Chondrocyte (in vitro differentiated cells): ENCODE results near the gene ZSCAN2. TPM values are rescaled to one million over a fixed set of nuclear protein-coding genes. Genes with fewer than 3 reads are reported as not detected.
"Not testable (repeated sequence)": the region's sequence is repeated elsewhere in the genome, so short reads cannot be mapped to it uniquely, and the experiment has no call there.

ENCODE experiments used
- DNase-seq: peaks from one replicate; pipeline ENCODE4 v3.0.0; 2021; ENCODE audit warnings: mixed read lengths, low spot score
- H3K27ac Mint-ChIP-seq: one replicate; pipeline ENCODE4 v1.8.0; 2021; ENCODE audit warnings: mild to moderate bottlenecking, moderate library complexity, mixed read lengths; ENCODE audit not compliant: unreplicated experiment
- H3K27me3 Mint-ChIP-seq: 2 replicates; pipeline ENCODE4 v1.8.0; 2021; ENCODE audit warnings: low read depth, mixed read lengths
- H3K36me3 Mint-ChIP-seq: 2 replicates; pipeline ENCODE4 v1.8.0; 2021; ENCODE audit warnings: low read depth, mixed read lengths
- H3K4me1 Mint-ChIP-seq: 2 replicates; pipeline ENCODE4 v1.8.0; 2021; ENCODE audit warnings: low read depth, mild to moderate bottlenecking, mixed read lengths
- H3K4me3 Mint-ChIP-seq: one replicate; pipeline ENCODE4 v1.8.0; 2021; ENCODE audit warnings: mild to moderate bottlenecking, moderate library complexity, mixed read lengths; ENCODE audit not compliant: unreplicated experiment
- H3K9me3 Mint-ChIP-seq: 2 replicates; pipeline ENCODE4 v1.8.0; 2021; ENCODE audit warnings: low read depth, mixed read lengths
- total RNA-seq: library from RNA; stranded (reverse); gene quantifications from 3 replicates; pipeline ENCODE4 v1.2.1, GENCODE V29; 2021
- TF ChIP-seq, protein P1 (sequence below): fragments of 200-600 bp; sonication (generic); IDR thresholded peaks from 2 replicates; pipeline ENCODE4 v1.5.0; 2021; ENCODE audit warnings: antibody characterized with exemption, mild to moderate bottlenecking, moderate library complexity

Gene ZSCAN2
- total RNA-seq, 1 donor from 2014 or later = 11.9 TPM

DNA sequence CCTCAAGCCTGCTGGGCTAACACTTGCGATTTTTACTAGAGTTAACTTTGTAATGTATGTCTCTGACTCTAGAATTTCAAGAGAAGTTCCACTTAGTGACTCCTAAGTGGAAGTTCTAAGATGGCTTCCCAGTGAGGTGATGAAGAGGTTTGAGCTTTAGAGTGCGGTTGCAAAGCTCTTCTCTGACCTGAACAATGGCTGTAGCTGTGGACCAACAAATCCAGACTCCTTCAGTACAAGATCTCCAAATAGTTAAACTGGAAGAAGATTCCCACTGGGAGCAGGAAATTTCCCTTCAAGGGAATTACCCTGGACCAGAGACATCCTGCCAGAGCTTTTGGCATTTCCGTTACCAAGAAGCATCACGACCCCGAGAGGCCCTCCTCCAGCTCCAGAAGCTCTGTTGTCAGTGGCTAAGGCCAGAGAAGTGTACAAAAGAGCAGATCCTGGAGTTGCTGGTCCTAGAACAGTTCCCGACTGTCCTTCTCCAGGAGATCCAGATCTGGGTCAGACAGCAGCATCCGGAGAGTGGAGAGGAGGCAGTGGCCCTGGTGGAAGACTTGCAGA lies 31.0 kb downstream of the ZSCAN2 start:
- Mint-ChIP-seq H3K9me3 (no peaks in the 10 kb centered on the region), H3K36me3 (peaks cover 1% of the 10 kb centered on the region), H3K4me3 (peak overlapping the region; percentile 87), H3K27me3 (no peaks in the 10 kb centered on the region), H3K4me1 (peaks cover 41% of the 10 kb centered on the region), H3K27ac (peak overlapping the region; percentile 97)
- TF ChIP-seq, protein P1, sequence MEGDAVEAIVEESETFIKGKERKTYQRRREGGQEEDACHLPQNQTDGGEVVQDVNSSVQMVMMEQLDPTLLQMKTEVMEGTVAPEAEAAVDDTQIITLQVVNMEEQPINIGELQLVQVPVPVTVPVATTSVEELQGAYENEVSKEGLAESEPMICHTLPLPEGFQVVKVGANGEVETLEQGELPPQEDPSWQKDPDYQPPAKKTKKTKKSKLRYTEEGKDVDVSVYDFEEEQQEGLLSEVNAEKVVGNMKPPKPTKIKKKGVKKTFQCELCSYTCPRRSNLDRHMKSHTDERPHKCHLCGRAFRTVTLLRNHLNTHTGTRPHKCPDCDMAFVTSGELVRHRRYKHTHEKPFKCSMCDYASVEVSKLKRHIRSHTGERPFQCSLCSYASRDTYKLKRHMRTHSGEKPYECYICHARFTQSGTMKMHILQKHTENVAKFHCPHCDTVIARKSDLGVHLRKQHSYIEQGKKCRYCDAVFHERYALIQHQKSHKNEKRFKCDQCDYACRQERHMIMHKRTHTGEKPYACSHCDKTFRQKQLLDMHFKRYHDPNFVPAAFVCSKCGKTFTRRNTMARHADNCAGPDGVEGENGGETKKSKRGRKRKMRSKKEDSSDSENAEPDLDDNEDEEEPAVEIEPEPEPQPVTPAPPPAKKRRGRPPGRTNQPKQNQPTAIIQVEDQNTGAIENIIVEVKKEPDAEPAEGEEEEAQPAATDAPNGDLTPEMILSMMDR = no peak
- no peak for DNase-seq

DNA sequence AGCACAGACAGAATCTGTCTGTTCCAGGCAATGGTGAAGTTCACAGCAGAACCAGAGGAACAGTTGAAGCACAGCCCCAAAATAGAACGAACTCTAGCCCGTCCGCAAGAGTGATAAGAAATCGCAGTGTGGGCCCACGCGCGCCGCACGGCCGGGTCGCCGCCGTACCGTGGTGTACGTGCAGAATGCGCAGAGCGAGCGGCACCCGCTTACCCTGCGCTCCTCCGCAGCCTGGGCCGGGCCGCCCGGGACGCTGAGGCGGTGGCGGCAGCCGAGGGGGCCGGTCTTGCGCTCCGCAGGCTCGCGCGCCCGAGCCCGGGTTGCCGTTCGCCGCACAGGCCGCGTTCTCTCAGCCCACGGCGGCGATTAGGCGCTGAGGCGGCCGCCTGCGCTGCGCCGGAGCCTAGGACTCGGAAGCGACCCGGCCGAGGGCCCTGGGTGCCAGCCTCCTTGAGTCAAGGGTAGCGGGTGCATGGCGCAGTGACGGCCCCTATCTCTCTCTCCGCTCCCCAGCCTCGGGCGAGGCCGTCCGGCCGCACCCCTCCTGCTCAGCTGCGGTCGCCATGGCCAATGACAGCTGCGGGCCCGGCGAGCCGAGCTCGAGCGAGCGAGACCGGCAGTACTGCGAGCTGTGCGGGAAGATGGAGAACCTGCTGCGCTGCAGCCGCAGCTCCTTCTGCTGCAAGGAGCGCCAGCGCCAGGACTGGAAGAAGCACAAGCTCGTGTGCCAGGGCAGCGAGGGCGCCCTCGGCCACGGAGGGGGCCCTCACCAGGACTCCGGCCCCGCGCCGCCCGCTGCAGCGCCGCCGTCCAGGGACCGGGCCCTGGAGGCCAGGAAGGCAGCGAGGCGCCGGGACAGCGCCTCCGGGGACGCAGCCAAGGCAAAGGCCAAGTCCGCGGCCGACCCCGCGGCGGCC lies 32.8 kb downstream of the ZSCAN2 start:
- TF ChIP-seq, protein P1 = peak; percentile 20
- Mint-ChIP-seq H3K4me1 (peaks cover 41% of the 10 kb centered on the region), H3K36me3 (peaks cover 8% of the 10 kb centered on the region), H3K27me3 (no peaks in the 10 kb centered on the region), H3K4me3 (peak overlapping the region; percentile 87), H3K9me3 (no peaks in the 10 kb centered on the region), H3K27ac (peak overlapping the region; percentile 97)
- DNase-seq = no peak

DNA sequence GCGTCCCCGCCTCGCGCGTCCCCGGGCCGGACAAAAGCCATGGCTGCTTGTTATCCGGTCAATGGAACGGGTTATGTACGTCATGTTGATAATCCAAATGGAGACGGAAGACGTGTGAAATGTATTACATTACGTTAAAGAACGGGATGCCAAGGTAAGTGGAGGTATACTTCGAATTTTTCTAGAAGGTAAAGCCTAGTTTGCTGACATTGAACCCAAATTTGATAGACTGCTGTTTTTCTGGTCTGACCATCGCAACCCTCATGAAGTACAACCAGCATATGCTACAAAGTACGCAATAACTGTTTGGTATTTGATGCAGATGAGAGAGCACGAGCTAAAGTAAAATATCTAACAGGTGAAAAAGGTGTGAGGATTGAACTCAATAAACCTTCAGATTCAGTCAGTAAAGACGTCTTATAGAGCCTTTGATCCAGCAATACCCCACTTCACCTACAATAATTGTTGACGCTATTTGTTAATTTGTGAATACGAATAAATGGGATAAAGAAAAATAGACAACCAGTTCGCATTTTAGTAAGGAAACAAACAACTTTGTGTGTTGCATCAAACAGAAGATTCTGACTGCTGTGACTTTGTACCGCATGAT lies 33.5 kb downstream of the ZSCAN2 start:
- peaks cover 41% of the 10 kb centered on the region for H3K4me1 Mint-ChIP-seq
- peak overlapping the region; percentile 8 for H3K27ac Mint-ChIP-seq
- no peaks in the 10 kb centered on the region for H3K27me3 Mint-ChIP-seq
- no peak for DNase-seq
- peak overlapping the region; percentile 66 for H3K4me3 Mint-ChIP-seq
- peaks cover 12% of the 10 kb centered on the region for H3K36me3 Mint-ChIP-seq
- H3K9me3 Mint-ChIP-seq = no peaks in the 10 kb centered on the region
- TF ChIP-seq, protein P1 = no peak

DNA sequence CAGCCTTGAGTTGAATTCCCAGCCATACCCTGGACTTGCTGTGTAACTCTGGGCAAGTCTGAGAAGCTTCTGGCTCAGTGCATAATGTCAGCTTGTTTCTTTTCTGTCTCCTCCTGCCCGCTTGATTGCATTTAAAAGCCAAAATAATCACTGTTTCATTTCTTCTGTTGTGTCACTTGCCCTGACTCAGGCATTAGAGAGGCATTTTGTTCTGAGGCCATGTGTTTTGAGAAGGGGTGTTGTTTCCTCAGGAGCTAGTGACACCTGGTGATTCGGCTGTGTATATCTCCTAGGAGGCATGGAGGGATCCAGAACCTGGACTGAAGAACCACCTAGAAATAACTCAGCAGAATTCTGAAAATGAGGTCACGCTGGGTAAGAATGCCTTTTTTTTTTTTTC lies 37.3 kb downstream of the ZSCAN2 start:
- TF ChIP-seq, protein P1 = peak; percentile 30
- Mint-ChIP-seq H3K9me3 (no peaks in the 10 kb centered on the region), H3K4me3 (no peak overlapping the region), H3K36me3 (peaks cover 23% of the 10 kb centered on the region), H3K27me3 (no peaks in the 10 kb centered on the region), H3K27ac (peak overlapping the region; percentile 18), H3K4me1 (peaks cover 17% of the 10 kb centered on the region)
- DNase-seq = no peak

DNA sequence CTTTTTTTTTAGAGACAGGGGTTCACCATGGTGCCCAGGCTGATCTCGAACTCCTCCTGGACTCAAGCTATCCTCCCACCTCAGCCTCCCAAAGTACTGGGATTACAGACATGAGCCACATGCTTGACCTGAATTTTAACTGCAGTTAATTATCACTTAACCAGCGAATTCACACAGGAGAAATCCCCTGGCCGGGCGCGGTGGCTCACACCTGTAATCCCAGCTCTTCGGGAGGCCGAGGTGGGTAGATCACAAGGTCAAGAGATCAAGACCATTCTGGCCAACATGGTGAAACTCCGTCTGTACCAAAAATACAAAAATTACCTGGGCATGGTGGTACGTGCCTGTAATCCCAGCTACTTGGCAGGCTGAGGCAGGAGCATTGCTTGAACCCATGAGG lies 41.1 kb downstream of the ZSCAN2 start:
- not testable (repeated sequence) for H3K27ac Mint-ChIP-seq, H3K27me3 Mint-ChIP-seq, H3K9me3 Mint-ChIP-seq, H3K4me1 Mint-ChIP-seq, H3K4me3 Mint-ChIP-seq
- H3K36me3 Mint-ChIP-seq = peaks cover 38% of the 10 kb centered on the region
- DNase-seq = peak; percentile 59

DNA sequence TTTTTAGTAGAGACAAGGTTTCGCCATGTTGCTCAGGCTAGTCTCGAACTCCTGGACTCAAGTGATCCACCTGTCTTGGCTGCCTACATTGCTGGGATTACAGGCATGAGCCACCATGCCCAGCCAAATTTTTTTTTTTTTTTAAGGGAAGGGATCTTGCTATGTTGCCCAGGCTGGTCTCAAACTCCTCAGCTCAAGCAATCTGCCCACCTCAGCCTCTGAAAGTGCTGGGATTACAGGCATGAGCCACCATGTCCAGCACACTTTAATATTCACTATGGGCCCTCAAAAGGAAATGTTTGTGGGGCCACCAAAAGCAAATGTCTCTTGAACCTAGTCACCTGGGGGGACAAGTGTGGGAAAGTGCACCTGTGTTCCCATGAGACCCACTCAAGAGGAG lies 41.8 kb downstream of the ZSCAN2 start:
- H3K4me1 Mint-ChIP-seq, H3K4me3 Mint-ChIP-seq, H3K27me3 Mint-ChIP-seq, H3K9me3 Mint-ChIP-seq, DNase-seq, H3K27ac Mint-ChIP-seq: not testable (repeated sequence)
- H3K36me3 Mint-ChIP-seq = peaks cover 38% of the 10 kb centered on the region
